ENCODE measurements around the gene KMT2C. TPM values are rescaled to one million over a fixed set of nuclear protein-coding genes. Genes with fewer than 3 reads are reported as not detected.
A peak's percentile ranks its signal among the peaks of the same experiment; 100 is the strongest.

Gene KMT2C
- total RNA-seq, 3 donors from 2014 or later, result 79.6 to 121 (median 102) TPM

DNA sequence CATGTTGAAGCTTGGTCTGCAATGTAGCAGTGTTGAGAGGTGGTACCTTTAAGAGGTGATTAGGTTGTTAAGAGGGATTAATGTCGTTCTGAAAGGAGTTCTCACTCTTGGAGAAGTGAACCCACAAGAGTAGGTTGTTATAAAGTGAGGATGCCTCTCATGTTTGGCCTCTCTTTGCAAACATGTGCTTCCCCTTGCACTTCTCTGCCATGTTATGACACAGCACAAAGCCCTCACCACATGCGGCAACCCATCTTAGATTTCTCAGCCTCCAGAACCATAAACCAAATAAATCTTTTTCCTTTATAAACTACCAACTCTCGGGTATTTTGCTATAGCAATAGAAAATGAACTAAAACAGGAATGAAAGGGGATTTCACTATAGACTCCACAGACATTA, 66.3 kb downstream of the KMT2C start:
- H3K36me3 ChIP-seq (ENCODE audit: low read depth), result no peaks in the 10 kb centered on the region
- no peak overlapping the region for H3K4me3 ChIP-seq
- no peaks in the 10 kb centered on the region for H3K9me3 ChIP-seq
- TF ChIP-seq, protein P1, sequence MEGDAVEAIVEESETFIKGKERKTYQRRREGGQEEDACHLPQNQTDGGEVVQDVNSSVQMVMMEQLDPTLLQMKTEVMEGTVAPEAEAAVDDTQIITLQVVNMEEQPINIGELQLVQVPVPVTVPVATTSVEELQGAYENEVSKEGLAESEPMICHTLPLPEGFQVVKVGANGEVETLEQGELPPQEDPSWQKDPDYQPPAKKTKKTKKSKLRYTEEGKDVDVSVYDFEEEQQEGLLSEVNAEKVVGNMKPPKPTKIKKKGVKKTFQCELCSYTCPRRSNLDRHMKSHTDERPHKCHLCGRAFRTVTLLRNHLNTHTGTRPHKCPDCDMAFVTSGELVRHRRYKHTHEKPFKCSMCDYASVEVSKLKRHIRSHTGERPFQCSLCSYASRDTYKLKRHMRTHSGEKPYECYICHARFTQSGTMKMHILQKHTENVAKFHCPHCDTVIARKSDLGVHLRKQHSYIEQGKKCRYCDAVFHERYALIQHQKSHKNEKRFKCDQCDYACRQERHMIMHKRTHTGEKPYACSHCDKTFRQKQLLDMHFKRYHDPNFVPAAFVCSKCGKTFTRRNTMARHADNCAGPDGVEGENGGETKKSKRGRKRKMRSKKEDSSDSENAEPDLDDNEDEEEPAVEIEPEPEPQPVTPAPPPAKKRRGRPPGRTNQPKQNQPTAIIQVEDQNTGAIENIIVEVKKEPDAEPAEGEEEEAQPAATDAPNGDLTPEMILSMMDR (IDR thresholded peaks at IDR 0.05), result no peak
- no peak for ATAC-seq
- H3K4me1 ChIP-seq (ENCODE audit: low read depth), result peaks cover 4% of the 10 kb centered on the region
- intact Hi-C loops (cut with DNase I, micrococcal nuclease), result no loop called here
- DNase-seq, result no peak

DNA sequence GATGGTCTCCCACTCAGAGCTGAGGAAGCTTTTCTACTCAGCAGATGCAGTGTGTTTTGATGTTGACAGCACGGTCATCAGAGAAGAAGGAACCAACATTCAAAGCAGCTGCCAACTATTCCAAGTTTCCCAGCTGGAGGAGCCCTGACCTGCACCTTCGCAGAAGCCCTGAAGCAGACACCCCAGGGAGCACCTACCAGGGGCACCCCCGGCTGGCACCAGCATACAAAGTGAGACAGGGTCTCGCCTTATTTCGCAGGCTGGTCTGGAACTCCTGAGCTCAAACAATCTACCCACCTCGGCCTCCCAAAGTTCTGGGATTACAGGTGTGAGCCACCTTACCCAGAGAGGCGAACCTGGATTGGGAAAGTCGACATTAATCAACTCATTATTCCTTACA, 68.6 kb downstream of the KMT2C start:
- H3K9me3 ChIP-seq, result no peaks in the 10 kb centered on the region
- ATAC-seq (peak; percentile 14), DNase-seq (no peak)
- intact Hi-C loops (cut with DNase I, micrococcal nuclease), result no loop called here
- peaks cover 4% of the 10 kb centered on the region for H3K4me1 ChIP-seq (ENCODE audit: low read depth)
- TF ChIP-seq, protein P1 (IDR thresholded peaks at IDR 0.05), result no peak
- no peaks in the 10 kb centered on the region for H3K36me3 ChIP-seq (ENCODE audit: low read depth)
- no peak overlapping the region for H3K4me3 ChIP-seq

DNA sequence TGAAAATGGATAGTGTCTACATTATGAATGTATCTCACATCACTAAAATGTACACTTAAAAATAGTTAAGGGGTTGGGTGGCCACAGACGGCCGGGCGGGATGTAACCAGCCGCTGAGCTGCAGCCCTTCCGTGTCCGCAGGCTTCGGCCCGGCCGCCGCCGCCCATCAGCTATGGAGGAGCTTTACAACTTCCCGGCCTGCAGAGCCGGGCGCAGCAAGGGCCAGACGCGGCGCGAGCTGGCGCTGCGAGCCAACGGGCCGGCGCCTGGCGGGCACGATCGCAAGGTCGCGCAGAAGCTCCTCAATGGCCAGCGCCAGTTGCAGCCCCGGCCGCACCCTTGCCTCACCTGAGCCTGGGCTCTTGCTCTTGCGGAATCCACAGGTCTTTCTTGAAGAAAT, 69.1 kb downstream of the KMT2C start:
- Histone ChIP-seq H3K4me1 (ENCODE audit: low read depth) (peaks cover 4% of the 10 kb centered on the region), H3K9me3 (no peaks in the 10 kb centered on the region), H3K4me3 (no peak overlapping the region), H3K36me3 (ENCODE audit: low read depth) (no peaks in the 10 kb centered on the region)
- intact Hi-C loops (cut with DNase I, micrococcal nuclease), result no loop called here
- DNase-seq (peak; percentile 57 to 71 (median 68)), ATAC-seq (peak; percentile 96)
- TF ChIP-seq, protein P1 (IDR thresholded peaks at IDR 0.05), result no peak

DNA sequence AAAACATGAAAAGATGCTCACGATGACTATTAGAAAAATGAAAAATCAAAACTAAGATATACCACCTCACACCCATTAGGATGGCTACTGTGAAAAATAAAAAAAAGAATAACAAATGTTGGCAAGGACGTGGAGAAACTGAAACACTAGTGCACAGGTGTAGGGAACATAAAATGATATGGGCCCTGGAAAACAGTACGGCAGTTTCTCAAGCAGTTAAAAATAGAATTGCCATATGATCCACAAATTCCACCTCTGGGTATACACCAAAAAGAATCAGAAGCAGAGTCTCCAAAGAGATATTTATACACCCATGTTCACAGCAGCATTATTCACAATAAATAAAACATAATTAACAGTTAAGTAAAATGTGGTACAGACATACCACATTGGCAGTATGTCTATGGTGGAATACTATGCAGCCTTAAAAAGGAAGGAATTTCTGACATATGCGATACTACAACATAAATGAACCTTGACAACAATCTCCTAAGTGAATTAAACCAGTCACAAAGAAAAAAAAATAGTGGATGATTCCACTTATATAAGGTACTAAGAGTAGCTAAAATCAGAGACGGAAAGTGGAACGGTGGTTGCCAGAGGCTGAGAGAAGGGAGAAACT, 69.7 kb downstream of the KMT2C start:
- ATAC-seq (no peak), DNase-seq (no peak)
- H3K4me1 ChIP-seq (ENCODE audit: low read depth), result peaks cover 3% of the 10 kb centered on the region
- no peak overlapping the region for H3K4me3 ChIP-seq
- TF ChIP-seq, protein P1 (IDR thresholded peaks at IDR 0.05), result no peak
- no peaks in the 10 kb centered on the region for H3K36me3 ChIP-seq (ENCODE audit: low read depth)
- H3K9me3 ChIP-seq, result no peaks in the 10 kb centered on the region
- intact Hi-C loops (cut with DNase I, micrococcal nuclease), result no loop called here

DNA sequence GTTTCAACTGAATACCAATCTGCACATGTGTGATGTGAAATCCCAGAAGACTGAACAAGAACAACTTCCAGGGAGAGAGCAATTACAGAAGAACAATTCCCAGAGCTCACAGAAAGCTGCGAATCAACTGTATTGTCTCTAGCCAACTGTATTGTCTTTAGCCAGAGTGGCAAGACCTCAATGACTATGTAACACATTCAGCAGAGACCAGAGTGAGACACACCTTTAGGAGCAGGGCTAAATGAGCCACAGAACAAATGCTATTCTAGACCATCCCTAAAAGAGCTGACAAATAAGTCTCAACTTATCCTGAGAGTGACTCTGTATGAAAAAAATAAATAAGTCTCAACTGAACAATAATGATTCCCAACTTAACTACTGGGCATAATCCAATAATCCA, 72.0 kb downstream of the KMT2C start:
- DNase-seq (no peak), ATAC-seq (no peak)
- Histone ChIP-seq H3K9me3 (no peaks in the 10 kb centered on the region), H3K4me3 (no peak overlapping the region), H3K4me1 (ENCODE audit: low read depth) (no peaks in the 10 kb centered on the region), H3K36me3 (ENCODE audit: low read depth) (no peaks in the 10 kb centered on the region)
- intact Hi-C loops (cut with DNase I, micrococcal nuclease), result no loop called here
- TF ChIP-seq, protein P1 (IDR thresholded peaks at IDR 0.05), result no peak

Data from mucosa of descending colon (tissue), 3 donors.